A673 (cell line): ENCODE measurements around the gene THOC1. TPM values are rescaled to one million over a fixed set of nuclear protein-coding genes. Genes with fewer than 3 reads are reported as not detected.

Source experiments
- BruUV-seq: library from RNA; stranded (reverse); fragments of 400-500 nt; replicated peaks from 2 replicates; lab custom pipeline; 2021; lab: Mats Ljungman, UMichigan
- CTCF ChIA-PET: fragments of 300-600 bp; sonication (Branson Sonifier 250); formaldehyde crosslinking; loops from one replicate; lab custom pipeline; 2022; ENCODE audit warnings: antibody characterized with exemption; lab: Charles Lee
- POLR2A ChIA-PET: fragments of 300-600 bp; sonication (Branson Sonifier 250); formaldehyde crosslinking; loops from one replicate; lab custom pipeline; 2022; ENCODE audit warnings: antibody characterized with exemption; ENCODE audit not compliant: low non-redundant PET; lab: Charles Lee
- DNase-seq: peaks from one replicate; pipeline ENCODE4 v3.0.0-alpha.2; 2015; ENCODE audit warnings: low spot score
- H3K27ac ChIP-seq: fragments of 200-600 bp; sonication (generic); 2 replicates; pipeline ENCODE4 v1.5.1; 2016; ENCODE audit warnings: mixed run types, low read depth, mild to moderate bottlenecking, mixed read lengths, antibody characterized with exemption, low read length; ENCODE audit not compliant: poor library complexity, severe bottlenecking
- H3K27me3 ChIP-seq: fragments of 200-600 bp; sonication (generic); replicated peaks from 2 replicates; pipeline ENCODE4 v1.6.1; 2017; ENCODE audit warnings: mixed run types, low read depth, mild to moderate bottlenecking, mixed read lengths, antibody characterized with exemption, low read length; ENCODE audit not compliant: insufficient read depth, poor library complexity
- H3K36me3 ChIP-seq: fragments of 200-600 bp; sonication (generic); 2 replicates; pipeline ENCODE4 v1.6.1; 2016; ENCODE audit warnings: mixed run types, mild to moderate bottlenecking, mixed read lengths, antibody characterized with exemption, low read length; ENCODE audit not compliant: insufficient read depth, poor library complexity, severe bottlenecking
- H3K4me1 ChIP-seq: fragments of 200-600 bp; sonication (generic); 2 replicates; pipeline ENCODE4 v1.6.1; 2017; ENCODE audit warnings: mixed run types, mild to moderate bottlenecking, mixed read lengths, antibody characterized with exemption, low read length; ENCODE audit not compliant: insufficient read depth, poor library complexity, severe bottlenecking
- H3K4me3 ChIP-seq: fragments of 200-600 bp; sonication (generic); 2 replicates; pipeline ENCODE4 v1.5.1; 2016; ENCODE audit warnings: low read depth, mixed run types, mild to moderate bottlenecking, mixed read lengths, low read length; ENCODE audit not compliant: poor library complexity, severe bottlenecking
- H3K9me3 ChIP-seq: fragments of 200-600 bp; sonication (generic); 2 replicates; pipeline ENCODE4 v1.6.1; 2016; ENCODE audit warnings: mixed run types, low read depth, mild to moderate bottlenecking, mixed read lengths, antibody characterized with exemption, low read length; ENCODE audit not compliant: poor library complexity, severe bottlenecking
- EZH2 ChIP-seq: fragments of 200-600 bp; sonication (generic); IDR thresholded peaks from 2 replicates; pipeline ENCODE4 v1.6.1; 2017; ENCODE audit warnings: borderline replicate concordance, low read depth, mild to moderate bottlenecking, mixed read lengths, antibody characterized with exemption, low read length; ENCODE audit not compliant: poor library complexity, severe bottlenecking
- intact Hi-C: fragments of 100-400 bp; cut with micrococcal nuclease; formaldehyde crosslinking; loops from one replicate; pipeline ENCODE4 v1.10.0; 2022; ENCODE audit not compliant: unreplicated experiment
- total RNA-seq: library from RNA; stranded (reverse); gene quantifications from 2 replicates; pipeline ENCODE4 v1.2.3, GENCODE V29; 2021
- TF ChIP-seq, protein P1 (sequence below): fragments of 300-800, 200-600 bp; sonication (generic); conservative IDR thresholded peaks from 2 replicates; pipeline ENCODE4 v1.5.1; 2017; ENCODE audit warnings: low read depth, mild to moderate bottlenecking, antibody characterized with exemption, low read length, moderate library complexity, mixed read lengths

Gene THOC1
- total RNA-seq, 1 experiment from 2014 or later: 76.7 TPM

GRCh38 chr18:199768-200167, 68.1 kb downstream of the THOC1 start:
- peaks cover 74% of the 10 kb centered on the region for H3K36me3 ChIP-seq
- BruUV-seq: no TSS peak
- H3K27me3 ChIP-seq: no peaks in the 10 kb centered on the region
- CTCF ChIA-PET: no interaction called here
- TF ChIP-seq, protein P1, sequence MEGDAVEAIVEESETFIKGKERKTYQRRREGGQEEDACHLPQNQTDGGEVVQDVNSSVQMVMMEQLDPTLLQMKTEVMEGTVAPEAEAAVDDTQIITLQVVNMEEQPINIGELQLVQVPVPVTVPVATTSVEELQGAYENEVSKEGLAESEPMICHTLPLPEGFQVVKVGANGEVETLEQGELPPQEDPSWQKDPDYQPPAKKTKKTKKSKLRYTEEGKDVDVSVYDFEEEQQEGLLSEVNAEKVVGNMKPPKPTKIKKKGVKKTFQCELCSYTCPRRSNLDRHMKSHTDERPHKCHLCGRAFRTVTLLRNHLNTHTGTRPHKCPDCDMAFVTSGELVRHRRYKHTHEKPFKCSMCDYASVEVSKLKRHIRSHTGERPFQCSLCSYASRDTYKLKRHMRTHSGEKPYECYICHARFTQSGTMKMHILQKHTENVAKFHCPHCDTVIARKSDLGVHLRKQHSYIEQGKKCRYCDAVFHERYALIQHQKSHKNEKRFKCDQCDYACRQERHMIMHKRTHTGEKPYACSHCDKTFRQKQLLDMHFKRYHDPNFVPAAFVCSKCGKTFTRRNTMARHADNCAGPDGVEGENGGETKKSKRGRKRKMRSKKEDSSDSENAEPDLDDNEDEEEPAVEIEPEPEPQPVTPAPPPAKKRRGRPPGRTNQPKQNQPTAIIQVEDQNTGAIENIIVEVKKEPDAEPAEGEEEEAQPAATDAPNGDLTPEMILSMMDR: no peak
- no peak for TF ChIP-seq EZH2
- H3K4me1 ChIP-seq: no peaks in the 10 kb centered on the region
- H3K9me3 ChIP-seq: no peaks in the 10 kb centered on the region
- POLR2A ChIA-PET: no interaction called here
- H3K4me3 ChIP-seq: no peak overlapping the region
- no peak for DNase-seq
- intact Hi-C loops: loop anchor here (5.0 kb wide), 1 partner anchor 53 kb away; no protein-coding TSS in a partner anchor
- no peak overlapping the region for H3K27ac ChIP-seq

DNA sequence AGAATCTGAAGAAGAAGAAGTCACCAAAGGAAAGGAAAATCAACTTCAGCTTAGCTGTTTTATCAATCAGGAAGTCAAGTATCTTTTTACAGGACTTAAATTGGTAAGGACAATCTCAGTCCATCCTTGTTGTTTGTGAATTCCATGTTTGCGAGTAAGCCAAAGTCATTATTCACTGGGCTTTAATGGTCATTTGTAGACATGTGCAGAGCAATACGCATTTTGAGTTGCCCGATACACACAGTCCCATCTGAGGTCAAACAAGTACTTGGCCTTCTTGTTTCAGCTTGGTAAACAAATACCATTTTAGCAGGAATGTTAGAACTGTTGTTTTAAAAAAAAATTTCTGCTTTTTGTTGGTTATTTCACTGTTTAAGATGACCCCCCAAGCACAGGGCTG, 68.6 kb downstream of the THOC1 start:
- ChIA-PET CTCF (no interaction called here), POLR2A (no interaction called here)
- no peaks in the 10 kb centered on the region for H3K27me3 ChIP-seq
- no peaks in the 10 kb centered on the region for H3K9me3 ChIP-seq
- intact Hi-C loops: no loop called here
- H3K27ac ChIP-seq: no peak overlapping the region
- no peak overlapping the region for H3K4me3 ChIP-seq
- DNase-seq: no peak
- no TSS peak for BruUV-seq
- H3K36me3 ChIP-seq: peaks cover 68% of the 10 kb centered on the region
- H3K4me1 ChIP-seq: no peaks in the 10 kb centered on the region
- TF ChIP-seq, protein P1: no peak
- TF ChIP-seq EZH2: no peak

- no TSS peak for BruUV-seq
- Histone ChIP-seq H3K27me3 (no peaks in the 10 kb centered on the region), H3K27ac (no peak overlapping the region), H3K4me3 (no peak overlapping the region), H3K9me3 (no peaks in the 10 kb centered on the region), H3K36me3 (peaks cover 39% of the 10 kb centered on the region), H3K4me1 (no peaks in the 10 kb centered on the region)
- ChIA-PET CTCF (no interaction called here), POLR2A (no interaction called here)
- no peak for TF ChIP-seq EZH2
- TF ChIP-seq, protein P1: no peak
- DNase-seq: no peak
- intact Hi-C loops: no loop called here
These were observed 72.2 kb downstream of the THOC1 start for GRCh38 chr18:195651-196050.
